GM18951 (cell line): ENCODE measurements around the gene SMARCA4.

Experiments used
- POLR2A ChIP-seq: IDR thresholded peaks from 4 replicates; pipeline ENCODE4 v1.6.1; 2011; ENCODE audit warnings: mild to moderate bottlenecking; ENCODE audit not compliant: insufficient read length, insufficient read depth; ENCODE audit errors: extremely low read depth
- in situ Hi-C: fragments of 300-500 bp; cut with MboI; formaldehyde crosslinking; loops from one replicate; pipeline ENCODE4 v1.12.0; 2022; ENCODE audit warnings: low sequenced_read_pairs, mixed read lengths, inconsistent platforms; ENCODE audit not compliant: unreplicated experiment

Gene SMARCA4

DNA sequence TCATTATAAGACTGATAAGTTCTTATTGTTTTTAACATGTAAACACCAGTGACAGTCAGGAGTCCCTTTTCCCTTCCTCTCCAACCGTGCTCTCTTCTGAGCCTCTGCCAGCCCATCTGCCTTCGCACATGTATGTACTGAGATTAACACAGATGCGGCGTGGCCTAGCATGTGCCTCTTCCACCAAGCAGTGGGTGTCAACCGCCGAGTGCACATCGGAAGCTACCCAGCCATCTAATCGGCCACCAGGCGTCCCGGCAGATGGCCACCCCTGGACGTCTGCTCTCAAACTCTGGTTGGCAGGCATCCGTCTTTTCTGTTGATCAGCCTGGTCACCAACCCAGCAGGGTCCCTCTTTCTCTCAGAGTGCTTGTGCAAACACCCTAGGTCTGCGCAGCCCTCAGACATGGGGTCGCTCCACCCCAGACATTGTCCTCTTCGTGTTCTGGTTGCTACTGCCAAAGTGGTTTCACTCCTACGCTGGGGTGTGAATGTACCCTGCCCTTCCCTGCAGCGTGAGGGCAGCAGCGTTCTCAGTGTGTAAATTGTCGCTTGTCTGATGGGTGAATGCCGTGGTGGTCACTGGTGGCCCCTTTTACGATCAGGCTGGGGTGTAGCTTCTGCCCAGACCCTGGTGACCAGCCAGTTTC, 70.7 kb downstream of the SMARCA4 start:
- in situ Hi-C loops, result no loop called here
- TF ChIP-seq POLR2A, result no peak

DNA sequence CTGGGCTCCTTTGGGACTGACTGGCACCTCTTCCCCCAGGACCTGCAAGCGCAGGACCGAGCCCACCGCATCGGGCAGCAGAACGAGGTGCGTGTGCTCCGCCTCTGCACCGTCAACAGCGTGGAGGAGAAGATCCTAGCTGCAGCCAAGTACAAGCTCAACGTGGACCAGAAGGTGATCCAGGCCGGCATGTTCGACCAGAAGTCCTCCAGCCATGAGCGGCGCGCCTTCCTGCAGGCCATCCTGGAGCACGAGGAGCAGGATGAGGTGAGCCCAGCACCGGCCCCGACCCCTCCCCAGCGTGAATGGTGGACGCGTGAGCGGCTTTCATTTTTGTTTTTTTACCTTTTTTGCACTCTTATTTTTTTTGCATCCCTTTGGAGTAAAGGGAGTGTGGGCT, 72.4 kb downstream of the SMARCA4 start:
- in situ Hi-C loops, result no loop called here
- no peak for TF ChIP-seq POLR2A

DNA sequence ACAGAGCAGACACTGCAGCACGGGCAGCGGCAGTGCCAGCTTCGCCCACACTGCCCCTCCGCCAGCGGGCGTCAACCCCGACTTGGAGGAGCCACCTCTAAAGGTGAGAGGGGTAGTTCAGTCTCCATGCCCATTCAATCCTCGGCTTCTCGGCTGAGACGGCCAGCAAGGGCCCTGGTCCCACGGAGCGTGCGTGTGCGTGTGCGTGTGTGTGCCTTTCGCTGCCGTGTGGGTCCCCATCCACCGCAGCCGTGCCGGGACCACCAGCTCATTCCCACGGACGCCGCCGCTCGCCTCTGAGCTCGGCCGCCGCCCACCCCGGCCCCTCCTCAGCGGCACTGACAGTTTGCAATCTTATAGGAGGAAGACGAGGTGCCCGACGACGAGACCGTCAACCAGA, 72.9 kb downstream of the SMARCA4 start:
- in situ Hi-C loops, result no loop called here
- no peak for TF ChIP-seq POLR2A

DNA sequence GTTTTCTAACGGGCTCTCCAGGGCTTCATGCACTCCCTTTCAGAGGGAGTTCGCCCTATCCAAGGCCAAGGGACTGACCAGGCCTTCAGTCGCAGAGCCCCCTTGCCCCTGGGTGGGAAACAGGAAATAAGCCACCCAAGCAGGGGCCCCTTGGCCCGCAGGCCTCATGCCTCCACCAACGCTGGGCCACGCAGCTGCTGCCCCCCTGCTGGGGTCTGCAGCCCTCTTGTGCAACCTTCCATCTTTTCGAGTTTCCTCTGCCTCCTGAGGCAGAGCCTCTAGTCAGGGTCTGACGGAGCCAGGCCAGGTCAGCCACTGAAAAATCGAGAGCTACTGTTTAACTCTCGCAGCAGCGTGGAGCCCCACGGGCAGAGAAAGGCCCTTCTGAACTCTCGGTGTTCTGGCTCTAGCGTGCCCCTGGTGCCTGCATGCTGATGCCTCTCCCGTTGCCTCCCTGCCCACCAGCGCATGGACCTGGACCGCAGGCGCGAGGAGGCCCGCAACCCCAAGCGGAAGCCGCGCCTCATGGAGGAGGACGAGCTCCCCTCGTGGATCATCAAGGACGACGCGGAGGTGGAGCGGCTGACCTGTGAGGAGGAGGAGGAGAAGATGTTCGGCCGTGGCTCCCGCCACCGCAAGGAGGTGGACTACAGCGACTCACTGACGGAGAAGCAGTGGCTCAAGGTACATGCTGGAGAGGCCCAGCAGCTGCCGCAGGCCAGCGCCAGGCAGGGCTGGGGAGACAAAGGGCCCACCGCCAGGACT, 73.8 kb downstream of the SMARCA4 start:
- no peak for TF ChIP-seq POLR2A
- in situ Hi-C loops, result no loop called here

DNA sequence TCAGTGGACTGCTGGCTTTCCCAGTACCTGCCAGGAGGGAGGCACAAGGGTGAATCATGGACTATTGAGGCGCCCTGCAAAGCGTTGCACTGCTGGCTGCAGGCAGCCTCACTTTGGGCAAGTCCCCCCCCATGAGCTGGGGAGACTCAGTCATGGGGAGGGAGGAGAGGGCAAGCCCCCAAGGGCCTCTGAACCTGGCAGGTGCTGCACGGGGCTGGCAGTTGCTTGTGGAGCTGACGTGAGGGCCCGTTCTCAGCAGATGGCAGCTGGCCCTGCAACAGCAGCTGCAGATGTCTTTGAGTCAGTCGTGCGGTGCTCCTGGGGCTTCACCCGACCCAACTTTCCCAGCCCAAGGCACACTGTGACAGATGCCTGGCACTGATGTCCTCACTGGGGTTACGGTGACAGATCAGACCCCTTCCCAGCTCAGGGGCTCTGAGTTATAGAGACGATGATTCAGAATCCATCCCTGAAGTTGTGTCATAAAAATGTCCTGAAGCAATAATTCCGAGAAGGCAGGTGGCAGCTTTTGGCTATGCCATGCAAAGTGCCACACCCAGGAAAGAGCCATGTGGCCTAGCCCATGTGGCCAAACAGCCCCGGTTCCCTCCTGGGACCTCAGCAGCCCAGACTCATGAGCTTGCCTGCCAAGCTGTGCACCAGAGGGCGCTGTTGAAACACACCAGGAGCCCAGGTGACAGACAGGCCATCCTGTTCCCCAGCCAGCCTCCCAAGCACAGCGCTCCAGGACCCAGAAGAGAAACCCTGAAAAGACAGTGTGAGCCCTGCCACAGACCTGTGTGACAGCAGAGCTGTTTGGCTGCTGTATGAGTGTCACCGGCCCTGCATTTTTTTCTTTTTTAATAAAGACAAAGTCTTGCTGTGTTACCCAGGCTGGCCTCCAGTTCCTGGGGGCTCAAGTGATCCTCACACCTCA, 74.9 kb downstream of the SMARCA4 start:
- no peak for TF ChIP-seq POLR2A
- in situ Hi-C loops, result no loop called here

DNA sequence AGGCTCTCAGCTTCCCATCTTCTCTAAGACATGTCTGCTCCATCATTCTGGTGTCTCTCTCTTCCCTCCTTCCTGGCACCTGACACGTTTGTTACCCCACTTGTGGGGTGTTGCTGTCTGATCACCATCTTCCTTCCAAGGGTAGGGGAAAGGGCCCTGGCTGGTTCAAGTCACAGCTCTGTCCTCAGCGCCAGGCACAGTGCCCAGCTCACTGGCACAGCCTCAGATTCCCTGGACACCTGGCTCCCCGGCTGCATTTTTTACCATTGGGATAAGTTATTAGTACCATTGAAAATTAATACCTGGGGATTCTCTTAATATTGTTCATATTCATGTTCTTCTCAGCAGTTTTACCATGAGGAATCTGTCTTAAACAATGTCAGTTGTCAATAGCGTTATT, 77.7 kb downstream of the SMARCA4 start:
- TF ChIP-seq POLR2A, result no peak
- in situ Hi-C loops, result no loop called here

DNA sequence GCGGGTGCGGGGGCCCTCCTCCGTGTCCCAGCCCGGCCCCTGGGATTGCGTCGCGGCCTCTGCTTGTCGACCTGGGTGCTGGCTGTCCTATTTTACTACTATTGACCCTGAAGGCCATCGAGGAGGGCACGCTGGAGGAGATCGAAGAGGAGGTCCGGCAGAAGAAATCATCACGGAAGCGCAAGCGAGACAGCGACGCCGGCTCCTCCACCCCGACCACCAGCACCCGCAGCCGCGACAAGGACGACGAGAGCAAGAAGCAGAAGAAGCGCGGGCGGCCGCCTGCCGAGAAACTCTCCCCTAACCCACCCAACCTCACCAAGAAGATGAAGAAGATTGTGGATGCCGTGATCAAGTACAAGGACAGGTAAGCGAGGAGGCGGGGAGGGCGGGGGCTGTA, 80.4 kb downstream of the SMARCA4 start:
- in situ Hi-C loops, result no loop called here
- TF ChIP-seq POLR2A, result no peak

DNA sequence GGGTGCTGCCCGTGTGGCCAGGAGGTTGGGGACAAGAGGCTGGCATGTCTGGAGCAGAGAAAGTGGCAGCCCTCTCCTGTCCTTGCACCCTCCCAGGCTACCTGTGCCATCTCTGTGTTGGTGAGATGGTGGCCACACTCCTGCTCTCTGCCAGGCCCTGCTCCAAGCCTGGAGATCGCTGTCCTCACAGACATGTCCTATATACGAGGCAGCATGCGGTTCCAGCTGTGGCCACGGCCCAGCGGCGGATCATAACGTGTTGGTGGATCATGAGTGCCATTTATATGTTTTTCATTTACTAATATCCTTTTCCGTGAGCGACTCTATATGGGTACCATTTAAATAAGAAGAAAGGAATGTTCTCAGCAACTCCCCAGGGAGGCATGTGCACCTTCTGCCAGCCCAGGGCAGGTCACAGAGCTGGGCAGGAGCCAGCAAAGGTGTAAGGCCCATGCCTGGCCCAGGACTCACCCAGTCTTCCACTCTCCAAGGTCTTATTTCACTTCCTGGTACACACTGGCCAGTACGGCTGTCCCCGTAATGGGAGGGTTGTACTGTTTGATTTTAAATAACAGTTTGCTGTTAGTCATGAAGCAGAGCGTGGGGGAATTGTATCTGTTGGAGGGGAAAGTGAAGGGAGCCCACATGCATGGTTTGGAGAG, 81.3 kb downstream of the SMARCA4 start:
- in situ Hi-C loops, result no loop called here
- TF ChIP-seq POLR2A, result no peak

DNA sequence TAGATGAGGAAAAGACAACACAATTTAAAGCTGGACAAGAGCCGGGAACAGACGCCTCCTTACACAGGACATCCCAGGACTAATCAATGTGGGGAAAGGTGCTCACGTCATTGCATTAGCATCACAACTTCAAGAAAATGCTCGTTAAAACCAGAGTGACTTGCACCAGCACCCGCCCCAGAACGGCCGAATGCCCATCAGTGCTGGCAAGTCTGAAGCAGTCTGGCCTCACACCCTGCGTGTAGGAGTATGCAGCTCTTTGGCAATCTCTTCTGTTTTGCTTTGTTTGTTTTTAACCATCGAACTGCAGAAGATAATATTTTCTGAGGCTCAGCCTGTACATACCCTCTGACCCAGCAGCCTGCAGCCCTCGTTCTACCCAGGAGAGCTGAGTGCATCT, 83.6 kb downstream of the SMARCA4 start:
- no peak for TF ChIP-seq POLR2A
- in situ Hi-C loops, result no loop called here

DNA sequence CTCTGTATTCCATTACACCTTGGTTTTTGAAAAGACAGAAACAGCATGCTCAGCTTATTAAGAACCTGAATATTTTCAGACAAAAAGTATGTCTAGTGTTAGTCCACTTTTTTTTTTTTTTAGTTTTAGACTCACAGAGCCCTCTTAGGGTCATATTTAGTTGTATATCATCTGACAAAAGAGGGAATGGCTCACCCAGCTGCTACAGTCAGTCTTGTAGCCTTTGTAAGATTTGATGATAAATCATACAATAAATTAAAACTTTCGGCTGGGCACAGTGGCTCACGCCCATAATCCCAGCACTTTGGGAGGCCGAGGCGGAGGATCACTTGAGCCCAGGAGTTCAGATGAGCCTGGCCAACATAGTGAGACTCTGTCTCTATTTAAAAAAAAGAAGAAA, 84.7 kb downstream of the SMARCA4 start:
- no peak for TF ChIP-seq POLR2A
- in situ Hi-C loops, result no loop called here

DNA sequence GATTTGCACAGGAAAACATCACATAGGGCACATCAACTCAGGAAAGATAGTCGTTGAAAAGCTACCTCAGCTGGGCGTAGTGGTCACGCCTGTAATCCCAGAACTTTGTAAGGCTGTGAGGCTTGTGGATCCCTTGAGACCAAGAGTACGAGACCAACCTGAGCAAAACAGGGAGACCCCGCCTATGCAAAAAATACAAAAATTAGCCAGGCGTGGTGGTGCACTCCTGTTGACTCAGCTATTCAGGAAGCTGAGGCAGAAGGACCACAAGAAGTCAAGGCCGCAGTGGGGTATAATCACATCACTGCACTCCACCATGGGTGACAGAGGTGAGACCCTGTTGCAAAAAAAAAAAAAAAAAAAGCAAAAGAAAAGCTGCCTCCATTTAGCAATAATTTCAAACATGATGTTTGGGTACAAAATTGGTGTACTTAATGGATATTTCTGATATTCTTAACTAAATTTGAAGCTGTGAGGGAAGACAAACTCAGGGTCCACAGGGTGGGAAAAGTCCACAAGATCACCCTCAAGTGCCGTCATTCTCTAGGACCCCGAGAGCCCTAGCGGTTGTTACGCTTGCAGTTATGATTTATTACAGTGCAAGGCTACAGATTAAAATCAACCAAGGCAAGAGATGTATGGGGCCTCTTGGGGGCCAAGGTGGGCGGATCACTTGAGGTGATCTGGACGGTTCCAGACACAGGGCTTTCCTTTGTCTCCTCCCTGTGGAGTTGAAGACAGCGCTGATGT, 86.0 kb downstream of the SMARCA4 start:
- no peak for TF ChIP-seq POLR2A
- in situ Hi-C loops, result no loop called here

DNA sequence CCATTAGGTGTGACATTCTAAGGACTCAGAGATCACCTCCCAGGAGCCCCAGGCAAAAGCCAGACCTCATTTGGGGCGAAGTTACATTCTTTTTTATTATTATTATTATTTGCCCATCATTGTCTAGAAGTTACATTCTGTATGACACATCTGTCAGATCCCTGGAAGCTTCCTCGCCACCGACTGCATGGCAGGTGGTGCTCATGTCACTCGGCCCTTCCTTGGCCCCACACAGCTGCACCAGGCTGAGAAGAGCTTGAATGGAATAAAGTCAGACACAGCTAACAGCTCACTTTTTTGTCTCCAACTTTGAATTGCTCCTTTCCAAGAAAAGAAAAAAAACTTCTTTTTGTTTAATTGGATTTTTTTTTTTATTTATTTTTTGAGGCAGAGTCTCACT, 87.0 kb downstream of the SMARCA4 start:
- no peak for TF ChIP-seq POLR2A
- in situ Hi-C loops, result no loop called here
